Right lung (tissue), 5 donors: ENCODE data around the gene TESK2. TPM values are rescaled to one million over a fixed set of nuclear protein-coding genes. Genes with fewer than 3 reads are reported as not detected.
A peak's percentile ranks its signal among the peaks of the same experiment; 100 is the strongest.

Experiments used
- DNase-seq, 2 donors: peaks; one replicate each; pipeline ENCODE4 v3.0.0-alpha.2; 2013
- polyA plus RNA-seq, 5 donors: library from polyadenylated mRNA; unstranded; fragments of 120-200 nt; gene quantifications; one replicate each; pipeline versions ENCODE4 v1.2.1 to v1.2.3, GENCODE V29; 2013; ENCODE audit warnings: inconsistent platforms in 1 of 5, low replicate concordance in 1 of 5; ENCODE audit not compliant: insufficient read length in 5 of 5, insufficient read depth in 1 of 5

Gene TESK2
- polyA plus RNA-seq, 5 donors: 8.6 to 10.7 (median 9.2) TPM

- DNase-seq: peak; percentile 87 to 88
Observed at GRCh38 chr1:45339789-45340558, 151.0 kb downstream of the TESK2 start, which contains the start of the genes MUTYH and TOE1. Gene MUTYH, minus strand, starts transcription at chr1:45340440. Its CDS starts 5,935 bp downstream, at chr1:45334505. Gene TOE1, plus strand, starts transcription at chr1:45340170. Its CDS starts 83 bp downstream, at chr1:45340253.

GRCh38 chr1:45337630-45338325, 153.2 kb downstream of the TESK2 start:
- no peak for DNase-seq

- no peak for DNase-seq
Observed at GRCh38 chr1:45335855-45336324, 155.1 kb downstream of the TESK2 start.

- no peak for DNase-seq
Observed at GRCh38 chr1:45334308-45335245, 156.4 kb downstream of the TESK2 start.

GRCh38 chr1:45332346-45332720, 158.6 kb downstream of the TESK2 start:
- DNase-seq: no peak

GRCh38 chr1:45331436-45332345, 159.3 kb downstream of the TESK2 start:
- DNase-seq: no peak

- DNase-seq: no peak
Observed at GRCh38 chr1:45329445-45329844, 161.5 kb downstream of the TESK2 start.

GRCh38 chr1:45328680-45329079, 162.3 kb downstream of the TESK2 start:
- no peak for DNase-seq

- DNase-seq: no peak
Observed at GRCh38 chr1:45327644-45328515, 163.1 kb downstream of the TESK2 start.

- peak; percentile 83 to 84 for DNase-seq
Observed at GRCh38 chr1:45326627-45327623, 164.0 kb downstream of the TESK2 start, which contains the start of gene HPDL. Gene HPDL, plus strand, starts transcription at chr1:45326895. Its CDS starts 254 bp downstream, at chr1:45327149.

- DNase-seq: peak in 1 of 2 donors; percentile 11
Observed at GRCh38 chr1:45325851-45326506, 165.0 kb downstream of the TESK2 start.

GRCh38 chr1:45322486-45323040, 168.4 kb downstream of the TESK2 start:
- no peak for DNase-seq

GRCh38 chr1:45321444-45321843, 169.5 kb downstream of the TESK2 start:
- DNase-seq: no peak

GRCh38 chr1:45319761-45320160, 171.2 kb downstream of the TESK2 start:
- no peak for DNase-seq

GRCh38 chr1:45317166-45317565, 173.8 kb downstream of the TESK2 start:
- no peak for DNase-seq

- DNase-seq: no peak
Observed at GRCh38 chr1:45314266-45314665, 176.7 kb downstream of the TESK2 start.

- no peak for DNase-seq
Observed at GRCh38 chr1:45306905-45307304, 184.1 kb downstream of the TESK2 start.
